HG02885 (cell line): ENCODE data around the gene ASXL1.
"Not testable (repeated sequence)": the region's sequence is repeated elsewhere in the genome, so short reads cannot be mapped to it uniquely, and the experiment has no call there.

ENCODE experiments used
- ATAC-seq: cut with Tn5 transposase; IDR thresholded peaks from one replicate; pipeline ENCODE4 v1.9.1; 2021; ENCODE audit warnings: mild to moderate bottlenecking; ENCODE audit not compliant: unreplicated experiment, poor library complexity

ASXL1 gene

DNA sequence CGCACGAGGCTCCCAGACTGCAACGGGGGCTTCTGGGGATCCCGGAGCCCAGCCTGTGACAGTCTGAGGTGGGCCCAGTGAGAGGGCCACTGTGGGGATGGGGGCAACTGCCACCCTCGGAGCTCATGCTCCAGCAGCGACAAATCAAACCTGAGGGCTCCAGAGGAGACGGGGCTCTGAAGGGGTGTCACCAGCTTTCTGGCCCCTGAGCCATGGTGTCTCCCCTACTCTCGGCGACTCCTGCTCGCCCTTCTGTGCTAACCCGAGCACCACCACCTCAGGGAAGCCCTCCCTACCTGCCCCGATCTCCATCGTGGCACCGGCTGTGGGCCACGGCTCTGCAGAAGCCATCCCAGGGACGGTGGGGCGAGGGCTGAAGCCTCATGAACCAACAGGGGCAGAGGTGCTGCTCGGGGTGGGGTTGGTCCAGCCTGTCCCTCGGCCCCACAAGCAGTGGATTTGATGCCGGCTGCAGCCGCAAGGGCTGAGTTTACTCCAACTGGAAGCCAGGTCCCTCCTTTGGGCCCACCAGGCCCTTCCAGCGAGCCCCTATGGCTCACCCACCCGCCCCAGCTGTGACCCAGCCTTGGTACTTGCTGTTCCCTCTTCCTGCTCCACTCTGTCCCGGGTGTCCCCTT is 102.7 kb downstream of the ASXL1 start:
- no peak for ATAC-seq

- ATAC-seq, result no peak
These were observed 103.9 kb downstream of the ASXL1 start for GRCh38 chr20:32461836-32462600.

GRCh38 chr20:32462900-32463641 is 104.9 kb downstream of the ASXL1 start:
- no peak for ATAC-seq

- ATAC-seq, result no peak
These were observed 105.7 kb downstream of the ASXL1 start for GRCh38 chr20:32463642-32464400.

- no peak for ATAC-seq
These were observed 106.4 kb downstream of the ASXL1 start for GRCh38 chr20:32464401-32465091.

- no peak for ATAC-seq
These were observed 107.2 kb downstream of the ASXL1 start for GRCh38 chr20:32465092-32465900.

DNA sequence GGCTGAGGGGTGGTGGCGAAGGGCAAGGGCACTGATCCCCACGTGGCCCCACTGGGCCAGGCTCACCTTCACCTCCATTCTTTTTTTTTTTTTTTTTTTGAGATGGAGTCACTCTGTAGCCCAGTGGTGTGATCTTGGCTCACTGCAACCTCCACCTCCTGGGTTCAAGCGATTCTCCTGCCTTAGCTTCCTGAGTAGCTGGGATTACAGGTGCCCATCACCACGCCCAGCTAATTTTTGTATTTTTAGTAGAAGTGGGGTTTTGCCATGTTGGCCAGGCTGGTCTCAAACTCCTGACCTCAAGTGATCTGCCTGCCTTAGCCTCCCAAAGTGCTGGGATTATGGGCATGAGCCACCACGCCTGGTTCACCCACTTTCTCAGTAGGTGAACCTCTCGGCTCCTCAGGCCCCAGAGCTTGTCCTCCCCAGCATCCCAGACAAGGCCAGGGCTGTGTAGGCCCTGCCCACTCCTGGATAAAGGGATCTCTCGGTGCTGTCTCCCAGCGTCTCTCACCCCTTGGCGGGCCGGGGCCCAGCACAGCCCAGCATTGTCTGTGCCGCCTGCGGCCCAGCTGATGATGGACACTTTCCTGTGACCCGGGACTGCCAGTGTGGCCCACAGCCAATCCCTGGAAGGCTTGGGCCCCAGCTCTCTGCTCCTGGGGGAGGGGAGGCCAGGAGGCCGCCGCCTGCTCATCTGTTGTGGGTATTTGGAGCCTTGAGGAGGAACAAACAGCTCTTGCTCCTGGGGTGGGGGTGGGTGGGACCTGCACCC is 108.0 kb downstream of the ASXL1 start:
- ATAC-seq, result not testable (repeated sequence)

- ATAC-seq, result no peak
These were observed 108.8 kb downstream of the ASXL1 start for GRCh38 chr20:32466739-32467505.

GRCh38 chr20:32467506-32468312 is 109.6 kb downstream of the ASXL1 start:
- no peak for ATAC-seq

- no peak for ATAC-seq
These were observed 110.1 kb downstream of the ASXL1 start for GRCh38 chr20:32468313-32468640.

DNA sequence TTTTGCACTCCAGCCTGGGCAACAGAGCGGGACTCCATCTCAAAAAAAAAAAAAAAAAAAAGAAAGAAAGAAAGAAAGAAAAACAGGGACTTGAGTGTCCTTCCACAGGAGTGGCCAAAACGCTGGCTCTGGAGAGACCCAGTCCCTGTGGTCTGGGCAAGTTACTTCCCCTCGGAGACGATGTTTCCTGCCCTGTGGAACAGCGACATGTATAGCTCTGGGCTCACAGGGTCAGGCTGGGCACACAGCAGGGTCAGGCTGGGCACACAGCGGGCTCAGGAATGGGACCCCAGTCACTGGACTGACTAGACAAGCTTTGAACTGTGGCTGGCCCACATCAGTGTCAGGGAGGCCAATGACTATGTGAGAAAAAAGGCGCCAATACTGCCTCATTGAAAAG is 110.7 kb downstream of the ASXL1 start:
- no peak for ATAC-seq

- ATAC-seq, result no peak
These were observed 112.1 kb downstream of the ASXL1 start for GRCh38 chr20:32470025-32470861.

- ATAC-seq, result no peak
These were observed 112.8 kb downstream of the ASXL1 start for GRCh38 chr20:32470940-32471339.

DNA sequence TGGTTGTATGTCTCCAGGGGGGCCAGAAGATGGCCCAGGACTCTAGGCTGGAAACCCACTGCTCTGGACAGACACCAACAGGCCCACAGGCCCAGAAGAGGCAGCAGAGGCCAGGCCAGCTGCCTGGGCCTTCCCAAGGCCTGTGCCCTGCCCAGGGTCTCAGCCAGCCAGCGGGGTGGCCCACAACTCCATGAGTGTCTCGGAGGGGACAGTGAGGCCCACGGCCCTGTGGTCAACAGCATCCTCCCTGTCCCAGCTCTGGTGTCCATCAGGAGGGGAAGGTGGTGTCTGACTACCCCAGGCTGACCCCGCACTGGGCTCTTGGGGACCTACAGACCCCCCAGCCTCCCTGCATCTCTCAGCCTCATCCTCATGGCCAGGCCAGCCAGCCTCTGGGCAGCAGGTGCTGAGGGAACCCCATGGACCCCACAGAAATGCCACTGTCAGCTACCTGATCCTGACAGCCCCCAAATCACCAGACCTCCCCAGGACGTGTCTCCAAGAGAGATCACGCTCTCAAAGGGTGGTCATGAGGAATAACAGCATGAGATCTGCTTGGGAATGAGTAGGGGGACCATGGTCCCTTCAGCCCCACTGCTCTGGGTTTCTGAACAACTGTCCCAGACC is 114.6 kb downstream of the ASXL1 start:
- no peak for ATAC-seq

DNA sequence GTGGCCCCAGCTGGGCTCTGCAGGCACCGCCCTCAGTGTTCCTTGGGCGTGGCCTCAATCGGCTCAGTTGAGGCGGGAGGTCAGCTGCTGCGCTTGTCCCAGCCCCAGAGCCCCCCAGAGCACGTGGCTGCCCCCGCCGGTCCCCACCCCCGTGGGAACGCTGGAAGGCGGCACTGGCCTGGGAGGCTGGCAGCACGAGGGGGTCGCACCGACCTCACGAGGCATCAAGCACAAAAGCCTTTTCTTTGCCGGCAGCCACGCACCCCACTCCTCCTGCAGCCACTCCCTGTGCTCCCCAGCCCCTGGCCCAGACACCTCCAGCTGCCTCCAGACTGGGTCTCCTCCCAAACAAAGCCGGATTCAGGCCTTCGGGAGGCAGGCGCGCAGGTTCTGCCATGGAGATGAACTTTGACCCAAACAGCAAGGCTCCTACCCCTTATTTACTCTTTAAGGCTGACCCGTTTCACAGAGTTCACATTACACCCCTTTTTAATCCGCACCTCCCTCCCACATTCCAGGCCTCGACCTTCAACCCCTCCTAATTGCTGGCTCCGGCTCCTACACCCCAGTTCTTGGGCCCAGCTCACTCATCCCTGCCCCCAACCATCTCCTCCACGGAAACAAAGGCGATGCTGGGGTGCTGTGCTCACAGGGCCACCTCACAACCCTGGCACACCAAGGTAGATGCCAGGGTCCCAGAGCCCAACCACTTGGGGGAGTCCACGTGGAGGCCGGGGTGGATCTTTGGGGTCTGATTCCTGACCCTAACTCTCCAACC is 115.3 kb downstream of the ASXL1 start:
- ATAC-seq, result no peak
